Glomerular visceral epithelial cell (primary cell): ENCODE data around the gene RASSF10.

ENCODE experiments used
- DNase-seq: peaks from one replicate; pipeline ENCODE4 v3.0.0-alpha.2; 2016; ENCODE audit errors: extremely low spot score

Gene RASSF10

DNA sequence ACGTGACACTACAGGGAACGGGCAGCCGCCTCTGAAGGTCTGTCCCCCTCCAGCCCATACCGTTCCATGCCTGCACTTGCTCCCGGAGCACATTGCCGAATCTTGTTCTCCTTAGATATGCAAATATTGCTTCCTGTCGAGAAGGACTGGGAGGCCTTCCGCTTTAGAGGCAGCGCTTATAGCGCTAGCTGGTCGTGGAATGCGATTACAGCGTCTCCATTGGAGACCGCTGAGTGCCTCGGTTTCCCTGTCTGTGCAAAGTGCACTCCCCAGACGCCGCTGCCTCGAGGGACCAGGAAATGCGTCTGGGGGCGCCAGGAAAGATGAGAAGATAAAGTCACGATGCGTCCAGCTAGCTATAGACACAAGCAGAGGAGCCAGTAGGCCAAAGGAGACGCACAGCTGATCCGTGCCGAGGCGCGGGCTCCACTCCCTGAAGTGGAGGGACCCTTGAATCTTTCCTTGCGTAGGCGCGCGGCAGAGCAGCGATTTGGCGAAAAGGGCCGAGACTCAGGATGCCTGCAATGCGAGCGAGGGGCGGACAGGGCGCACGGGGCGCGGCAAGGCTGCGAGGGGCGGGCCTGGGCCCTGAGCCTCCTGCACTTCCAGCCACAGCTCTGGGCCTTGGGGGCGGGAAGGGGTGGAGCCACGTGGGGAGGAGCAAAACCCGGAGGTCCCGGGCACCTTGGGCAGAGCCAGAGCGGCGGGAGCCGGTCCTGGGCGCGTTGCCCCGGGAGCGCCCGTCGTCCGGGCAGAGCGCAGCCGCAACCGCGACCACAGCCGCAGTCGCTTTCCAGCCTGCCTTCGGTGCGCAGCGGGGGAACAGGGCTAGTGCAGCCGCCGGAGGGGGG, at the start of gene RASSF10:
Gene RASSF10 (plus strand): TSS at position 692 of the 851 bp plus-strand sequence. CDS start 261 bp downstream, outside the sequence.
- DNase-seq, result peak; percentile 87

- DNase-seq, result no peak
Observed at GRCh38 chr11:12961615-12962014, 47.5 kb upstream of the RASSF10 start.

GRCh38 chr11:12962306-12962705, 46.8 kb upstream of the RASSF10 start:
- DNase-seq, result no peak

GRCh38 chr11:12963051-12963450, 46.1 kb upstream of the RASSF10 start:
- DNase-seq, result no peak

DNA sequence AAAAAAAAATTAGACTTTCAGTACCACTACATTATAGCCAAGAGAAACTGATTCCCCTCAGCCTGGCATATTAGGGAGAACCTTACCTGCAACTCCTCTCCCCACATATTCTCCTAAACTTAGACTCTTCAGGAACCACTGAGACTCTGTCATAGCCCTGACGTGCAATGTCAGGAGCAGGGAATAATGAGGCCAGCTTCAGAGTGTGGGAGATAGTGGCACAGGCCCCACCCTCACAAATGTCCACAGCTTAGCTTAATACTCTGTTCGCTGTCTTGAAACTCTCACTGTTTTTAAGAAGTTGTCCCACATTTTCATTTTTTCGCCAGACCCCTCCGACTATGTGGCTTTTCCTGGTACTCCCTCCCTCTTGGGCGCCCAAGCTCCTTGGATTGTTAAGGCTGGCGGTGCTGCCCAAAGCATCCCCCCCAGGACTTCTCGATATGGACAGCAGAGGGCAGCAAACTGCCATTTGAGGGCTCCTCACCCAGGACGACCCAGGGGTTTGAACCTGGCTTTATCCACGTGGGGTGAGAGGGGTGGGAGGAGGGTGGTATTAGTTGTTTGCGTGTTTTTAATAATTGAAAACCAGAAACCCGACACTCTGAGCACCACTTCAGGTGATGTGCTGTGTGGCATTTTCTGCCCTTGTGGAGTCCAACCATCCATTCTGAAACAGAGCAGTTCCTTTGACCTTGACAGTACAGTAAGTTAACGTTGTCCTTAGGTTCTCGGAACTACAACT, 45.2 kb upstream of the RASSF10 start:
- peak; percentile 65 for DNase-seq

- DNase-seq, result no peak
Observed at GRCh38 chr11:12964650-12965049, 44.5 kb upstream of the RASSF10 start.

- no peak for DNase-seq
Observed at GRCh38 chr11:12966002-12966401, 43.1 kb upstream of the RASSF10 start.

DNA sequence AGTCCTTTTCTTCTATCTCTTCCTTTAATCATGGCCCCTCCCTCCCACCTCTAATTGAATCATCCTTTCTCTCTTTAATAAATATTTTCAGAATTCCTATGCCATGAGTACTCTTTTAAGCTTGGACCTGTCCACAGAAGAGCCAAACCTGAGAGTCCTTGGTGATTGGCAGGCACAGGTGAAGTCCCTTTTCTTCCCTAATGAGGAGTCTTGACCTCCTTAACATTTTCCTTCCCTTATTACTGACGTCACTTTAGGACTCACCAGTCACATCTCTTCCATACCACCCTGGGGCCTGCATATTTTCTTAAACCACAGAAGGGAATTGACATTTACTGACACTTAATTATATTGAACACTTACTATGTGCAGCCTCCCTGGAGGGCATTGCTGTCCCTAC, 41.0 kb upstream of the RASSF10 start:
- no peak for DNase-seq

GRCh38 chr11:12968826-12969225, 40.3 kb upstream of the RASSF10 start:
- DNase-seq, result peak; percentile 41

GRCh38 chr11:12971955-12972354, 37.2 kb upstream of the RASSF10 start:
- DNase-seq, result no peak

DNA sequence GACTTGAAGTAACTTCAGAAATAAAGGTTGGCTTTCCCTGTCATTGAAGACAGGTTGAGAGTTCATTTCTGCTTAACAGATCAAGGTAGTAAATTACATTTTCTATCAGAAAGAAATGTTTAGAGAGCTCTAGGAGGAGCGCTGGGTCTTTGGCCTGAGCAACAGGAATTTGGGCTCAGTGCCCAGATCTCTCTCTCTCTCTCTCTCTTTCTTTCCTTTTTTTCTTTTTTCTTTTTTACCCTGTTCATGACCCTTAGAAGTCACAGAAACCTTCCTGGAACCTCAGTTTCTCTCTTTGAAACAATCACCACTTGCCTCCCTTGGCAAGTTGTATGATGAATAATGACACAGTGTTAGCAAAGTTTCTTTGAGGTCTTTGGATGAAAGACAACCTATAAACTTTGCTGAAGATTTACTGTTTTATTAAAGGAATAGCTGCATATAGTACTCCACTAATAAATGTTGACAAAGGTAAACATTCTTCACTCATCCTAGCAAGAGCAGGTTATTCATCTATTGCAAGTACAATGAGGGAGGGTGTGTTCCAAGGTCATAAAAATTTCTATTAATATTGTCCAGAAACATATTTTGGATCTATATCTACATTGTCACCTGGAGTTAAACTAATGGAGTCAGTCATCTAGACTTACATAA, 35.5 kb upstream of the RASSF10 start:
- no peak for DNase-seq

- no peak for DNase-seq
Observed at GRCh38 chr11:12975195-12975594, 33.9 kb upstream of the RASSF10 start.

DNA sequence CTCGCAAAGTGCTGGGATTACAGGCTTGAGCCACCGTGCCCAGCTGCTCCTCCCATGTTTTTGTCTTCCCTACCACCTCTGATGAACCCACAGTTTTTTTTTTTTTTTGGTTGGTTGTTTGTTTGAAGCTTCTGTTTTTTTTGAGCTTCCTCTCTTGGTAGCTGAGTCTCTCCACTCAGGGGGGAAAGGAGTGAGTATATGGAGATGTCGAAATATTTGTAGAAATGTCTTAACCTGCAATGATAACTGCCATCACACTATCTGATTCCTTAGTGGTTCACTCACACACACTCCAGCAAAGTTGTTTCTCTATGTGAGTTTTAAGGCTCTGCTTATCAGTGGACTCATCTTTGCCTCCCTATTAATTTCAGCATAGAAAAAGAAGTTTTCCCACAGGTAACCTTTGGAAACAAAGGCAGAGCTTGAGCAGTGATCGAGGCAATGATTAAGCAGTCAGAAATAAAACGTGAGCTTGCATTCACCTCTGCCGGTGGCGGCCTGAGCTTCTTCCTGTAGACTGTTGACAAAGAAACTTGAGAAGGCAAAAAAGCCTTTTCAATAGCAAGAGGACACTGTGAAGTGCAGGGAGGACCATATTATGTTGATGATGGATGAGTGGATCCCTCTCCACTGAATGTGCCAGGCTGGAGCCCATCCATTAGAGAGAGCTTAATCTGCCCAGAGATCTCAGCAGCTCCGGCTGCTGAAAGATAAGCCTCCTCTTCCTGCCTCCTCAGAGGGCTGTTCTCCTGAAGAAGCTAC, 29.0 kb upstream of the RASSF10 start:
- no peak for DNase-seq

- no peak for DNase-seq
Observed at GRCh38 chr11:12981676-12982522, 27.2 kb upstream of the RASSF10 start.

DNA sequence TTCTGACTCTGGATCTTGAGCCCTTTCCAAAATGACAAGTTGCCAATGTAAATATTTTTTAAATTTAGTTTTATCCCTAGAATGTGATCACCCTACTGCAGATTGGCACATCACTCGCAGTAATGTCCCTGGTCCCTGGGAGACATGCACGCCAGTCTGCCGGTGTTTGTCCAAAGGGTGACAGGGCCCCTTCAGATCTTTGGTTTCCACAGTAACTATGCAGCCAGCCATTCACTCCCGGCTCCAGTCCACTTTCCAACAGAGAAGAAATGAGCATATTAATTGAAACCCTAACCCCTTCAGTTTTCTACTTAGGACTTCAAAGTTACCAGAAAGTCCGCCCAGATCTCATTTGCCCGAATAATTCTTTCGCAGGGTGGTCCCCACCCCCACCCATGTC, 25.8 kb upstream of the RASSF10 start:
- DNase-seq, result no peak

- DNase-seq, result no peak
Observed at GRCh38 chr11:12986194-12986898, 22.8 kb upstream of the RASSF10 start.

GRCh38 chr11:12989428-12990161, 19.5 kb upstream of the RASSF10 start:
- peak; percentile 84 for DNase-seq

- no peak for DNase-seq
Observed at GRCh38 chr11:12990162-12990480, 19.0 kb upstream of the RASSF10 start.

- no peak for DNase-seq
Observed at GRCh38 chr11:12991426-12991825, 17.7 kb upstream of the RASSF10 start.

DNA sequence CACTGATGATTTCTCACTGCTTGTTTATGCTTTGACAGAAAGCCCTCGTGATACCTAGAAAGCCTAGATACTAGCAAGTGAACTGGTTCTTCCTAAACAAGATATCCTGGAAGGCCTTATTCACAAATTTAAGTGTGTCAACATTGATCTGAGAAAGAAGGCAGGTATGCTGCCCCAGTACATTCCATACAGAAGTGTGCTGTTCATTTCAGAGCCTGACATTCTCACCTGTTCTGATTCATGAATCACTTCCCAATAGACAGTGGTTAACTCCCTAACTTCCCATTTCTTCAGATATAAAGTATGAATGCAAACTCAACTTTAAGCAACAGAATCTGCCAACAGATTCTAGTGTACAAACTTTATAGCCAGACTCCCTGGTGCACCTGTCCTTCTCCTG, 15.5 kb upstream of the RASSF10 start:
- DNase-seq, result no peak
